ENCODE data around the gene CLCN2.
A peak's percentile ranks its signal among the peaks of the same experiment; 100 is the strongest.

The CLCN2 gene

GRCh38 chr3:184339001-184339400 lies 22.4 kb downstream of the CLCN2 start:
- DNase-seq (ENCODE audit: low read depth), result no peak
- no peak overlapping the region for H3K4me3 ChIP-seq (ENCODE audit: control insufficient read depth, low read depth, low read length)
- TF ChIP-seq CTCF (IDR thresholded peaks at IDR 0.05; ENCODE audit: control insufficient read depth, insufficient read depth, low read depth, low read length, missing control alignments), result no peak

- no peak for DNase-seq (ENCODE audit: low read depth)
- no peak for TF ChIP-seq CTCF (IDR thresholded peaks at IDR 0.05; ENCODE audit: control insufficient read depth, insufficient read depth, low read depth, low read length, missing control alignments)
- H3K4me3 ChIP-seq (ENCODE audit: control insufficient read depth, low read depth, low read length), result no peak overlapping the region
Observed at GRCh38 chr3:184338511-184338945, 22.9 kb downstream of the CLCN2 start.

GRCh38 chr3:184337981-184338380 lies 23.4 kb downstream of the CLCN2 start:
- TF ChIP-seq CTCF (IDR thresholded peaks at IDR 0.05; ENCODE audit: control insufficient read depth, insufficient read depth, low read depth, low read length, missing control alignments), result no peak
- no peak overlapping the region for H3K4me3 ChIP-seq (ENCODE audit: control insufficient read depth, low read depth, low read length)
- DNase-seq (ENCODE audit: low read depth), result no peak

GRCh38 chr3:184337399-184337714 lies 24.0 kb downstream of the CLCN2 start, which contains the start of gene FAM131A:
Gene FAM131A, plus strand, starts transcription at chr3:184337600. Its CDS starts 31 bp downstream, at chr3:184337631.
- H3K4me3 ChIP-seq (ENCODE audit: control insufficient read depth, low read depth, low read length), result peak within 1 kb of the TSS; percentile 61
- DNase-seq (ENCODE audit: low read depth), result no peak
- no peak for TF ChIP-seq CTCF (IDR thresholded peaks at IDR 0.05; ENCODE audit: control insufficient read depth, insufficient read depth, low read depth, low read length, missing control alignments)

- peak overlapping the region; percentile 61 for H3K4me3 ChIP-seq (ENCODE audit: control insufficient read depth, low read depth, low read length)
- DNase-seq (ENCODE audit: low read depth), result no peak
- TF ChIP-seq CTCF (IDR thresholded peaks at IDR 0.05; ENCODE audit: control insufficient read depth, insufficient read depth, low read depth, low read length, missing control alignments), result no peak
Observed at GRCh38 chr3:184336547-184337398, 24.6 kb downstream of the CLCN2 start.

GRCh38 chr3:184335661-184336546 lies 25.5 kb downstream of the CLCN2 start:
- H3K4me3 ChIP-seq (ENCODE audit: control insufficient read depth, low read depth, low read length), result peak overlapping the region; percentile 61
- no peak for TF ChIP-seq CTCF (IDR thresholded peaks at IDR 0.05; ENCODE audit: control insufficient read depth, insufficient read depth, low read depth, low read length, missing control alignments)
- DNase-seq (ENCODE audit: low read depth), result no peak
